Activated naive CD8-positive, alpha-beta T cell (primary cell): ENCODE data around the gene ILDR1.

Experiments used
- H3K27ac Mint-ChIP-seq: one replicate; pipeline ENCODE4 v1.8.0; 2021; ENCODE audit warnings: mixed read lengths
- H3K27me3 Mint-ChIP-seq: one replicate; pipeline ENCODE4 v1.8.0; 2021; ENCODE audit warnings: mixed read lengths
- H3K36me3 Mint-ChIP-seq: one replicate; pipeline ENCODE4 v1.8.0; 2021; ENCODE audit warnings: mixed read lengths
- H3K4me1 Mint-ChIP-seq: one replicate; pipeline ENCODE4 v1.8.0; 2021; ENCODE audit warnings: low read depth, mixed read lengths
- H3K4me3 Mint-ChIP-seq: one replicate; pipeline ENCODE4 v1.8.0; 2021; ENCODE audit warnings: mild to moderate bottlenecking, mixed read lengths
- H3K9me3 Mint-ChIP-seq: one replicate; pipeline ENCODE4 v1.8.0; 2021; ENCODE audit warnings: low read depth, mixed read lengths

The ILDR1 gene

DNA sequence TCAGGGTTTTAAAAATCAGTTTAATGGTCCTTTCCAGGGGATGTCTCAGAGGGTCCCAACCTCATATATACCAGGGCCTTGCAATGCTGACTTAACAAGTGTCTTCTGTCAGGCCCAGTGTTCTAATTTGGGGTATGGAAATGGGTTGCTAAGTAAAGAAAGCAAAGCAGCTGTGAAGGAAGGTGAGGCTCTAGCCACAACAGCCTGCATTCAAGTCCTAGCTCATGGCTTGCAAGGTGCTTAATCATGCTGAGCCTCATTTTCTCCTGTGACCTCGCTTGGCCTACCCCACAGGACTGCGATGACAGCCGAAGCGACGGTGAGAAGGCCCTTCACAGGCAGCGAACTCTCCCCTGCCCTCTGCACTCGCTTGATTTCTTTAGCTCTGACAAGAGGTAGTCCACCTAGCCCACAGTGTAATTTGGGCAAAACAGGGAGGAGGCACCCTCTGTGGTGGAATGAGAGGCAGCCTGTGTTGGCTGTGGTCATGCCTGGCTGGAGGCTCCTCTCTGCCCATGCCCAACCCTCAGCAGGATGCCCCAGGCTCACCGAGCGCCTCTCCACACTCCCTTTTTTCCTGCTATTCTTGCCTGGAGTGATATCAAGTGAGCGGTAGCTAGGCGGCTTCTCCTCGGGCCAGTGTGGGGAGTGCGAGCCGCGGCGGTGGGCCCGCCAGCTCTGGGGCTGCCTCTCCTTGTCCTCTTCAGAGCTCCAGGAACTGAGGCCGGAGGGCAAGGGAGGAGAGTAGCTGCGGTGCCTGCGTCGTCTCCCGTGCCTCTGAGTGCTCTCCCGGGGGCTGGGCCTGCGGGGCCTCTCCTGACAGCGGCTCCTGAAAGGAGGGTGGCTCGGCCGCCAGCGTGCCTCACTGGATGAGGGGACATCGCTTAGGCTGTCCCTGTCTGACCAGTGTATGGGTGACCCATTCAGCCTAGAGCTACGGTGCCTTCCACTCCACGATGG, 29.2 kb downstream of the ILDR1 start:
- peaks cover 1% of the 10 kb centered on the region for H3K4me1 Mint-ChIP-seq
- no peaks in the 10 kb centered on the region for H3K9me3 Mint-ChIP-seq
- no peaks in the 10 kb centered on the region for H3K36me3 Mint-ChIP-seq
- H3K27me3 Mint-ChIP-seq = no peaks in the 10 kb centered on the region
- no peak overlapping the region for H3K27ac Mint-ChIP-seq
- H3K4me3 Mint-ChIP-seq = no peak overlapping the region

DNA sequence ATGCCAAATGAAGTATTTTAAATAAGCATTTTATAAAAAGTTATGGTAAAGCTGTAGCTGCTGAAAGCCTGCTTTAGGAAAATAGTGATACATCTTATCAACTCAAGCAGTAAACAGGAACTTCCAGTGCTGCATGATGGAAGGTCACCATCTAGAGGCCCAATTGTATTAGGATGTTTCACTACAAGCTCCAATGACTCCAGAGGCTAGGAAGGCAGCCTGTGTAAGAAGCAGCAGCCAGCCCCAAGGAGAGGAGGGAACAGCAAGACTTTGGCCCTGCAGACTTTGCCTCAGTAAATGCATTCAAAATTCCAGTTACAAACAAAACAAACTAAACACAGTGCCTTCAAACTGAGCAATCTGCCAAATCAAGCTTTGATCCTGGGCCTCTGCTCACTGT, 32.1 kb downstream of the ILDR1 start:
- Mint-ChIP-seq H3K36me3 (peaks cover 2% of the 10 kb centered on the region), H3K27me3 (no peaks in the 10 kb centered on the region), H3K4me1 (no peaks in the 10 kb centered on the region), H3K9me3 (peaks cover 6% of the 10 kb centered on the region), H3K4me3 (no peak overlapping the region), H3K27ac (no peak overlapping the region)

DNA sequence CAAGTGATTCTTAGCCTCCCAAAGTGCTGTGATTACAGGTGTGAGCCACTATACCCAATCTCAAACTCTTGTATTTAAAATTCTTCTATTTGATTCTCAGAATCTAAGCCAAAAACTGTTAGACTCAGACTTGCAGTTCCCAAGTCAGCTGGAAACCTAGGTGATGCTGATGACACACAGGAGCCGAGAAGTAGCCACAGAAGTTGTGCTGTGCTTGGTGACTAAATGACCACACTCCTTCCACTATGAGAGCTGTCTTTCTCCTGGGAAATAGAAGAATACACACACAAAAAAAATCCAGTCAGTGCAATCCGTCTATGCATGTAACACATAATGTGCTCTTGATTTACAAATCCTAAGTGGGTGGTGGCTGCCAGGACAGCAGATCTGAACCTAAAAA, 33.9 kb downstream of the ILDR1 start:
- Mint-ChIP-seq H3K4me1 (no peaks in the 10 kb centered on the region), H3K27ac (no peak overlapping the region), H3K36me3 (peaks cover 7% of the 10 kb centered on the region), H3K27me3 (peaks cover 2% of the 10 kb centered on the region), H3K9me3 (peaks cover 21% of the 10 kb centered on the region), H3K4me3 (no peak overlapping the region)

DNA sequence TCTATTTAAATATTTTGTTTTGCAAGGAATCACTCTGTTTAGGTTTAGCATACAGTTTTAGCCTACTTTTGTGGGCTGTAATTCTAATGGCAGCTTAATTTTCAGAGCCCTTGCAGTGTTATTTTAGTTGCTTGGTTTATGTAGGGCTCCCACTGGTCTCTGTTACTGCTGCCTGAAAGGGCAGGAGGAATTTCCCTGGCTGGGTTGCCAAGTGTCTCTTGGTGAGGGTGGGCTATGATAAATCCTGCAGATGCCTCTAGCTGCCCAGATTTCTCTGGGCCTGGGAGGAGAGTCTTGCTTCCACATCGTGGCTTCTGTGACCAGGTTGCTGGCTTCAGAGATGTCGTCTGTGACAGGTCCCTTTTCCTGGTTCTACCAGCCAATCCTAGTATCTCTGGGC, 36.2 kb downstream of the ILDR1 start:
- H3K36me3 Mint-ChIP-seq = peaks cover 7% of the 10 kb centered on the region
- H3K27ac Mint-ChIP-seq = no peak overlapping the region
- H3K4me1 Mint-ChIP-seq = no peaks in the 10 kb centered on the region
- no peak overlapping the region for H3K4me3 Mint-ChIP-seq
- peaks cover 21% of the 10 kb centered on the region for H3K9me3 Mint-ChIP-seq
- H3K27me3 Mint-ChIP-seq = peaks cover 2% of the 10 kb centered on the region

DNA sequence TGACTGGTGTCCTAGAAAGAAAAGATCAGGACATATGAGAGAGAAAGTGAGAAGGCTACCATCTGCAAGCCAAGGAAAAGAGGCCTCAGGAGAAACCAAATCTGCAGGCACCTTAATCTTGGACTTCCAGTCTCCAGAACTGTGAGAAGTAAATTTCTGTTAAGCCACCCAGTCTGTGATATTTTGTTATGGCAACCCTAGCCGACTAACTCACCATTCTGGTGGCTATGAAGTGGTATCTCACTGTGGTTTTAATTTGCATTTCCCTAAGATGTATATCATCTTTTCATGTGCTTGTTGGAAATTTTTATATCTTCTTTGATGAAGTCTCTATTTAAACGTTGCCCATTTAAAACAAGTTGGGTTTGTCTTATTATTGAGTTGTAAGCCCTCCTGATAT, 40.6 kb downstream of the ILDR1 start:
- Mint-ChIP-seq H3K9me3 (peaks cover 27% of the 10 kb centered on the region), H3K27ac (no peak overlapping the region), H3K4me3 (no peak overlapping the region), H3K27me3 (peaks cover 4% of the 10 kb centered on the region), H3K36me3 (peaks cover 9% of the 10 kb centered on the region), H3K4me1 (no peaks in the 10 kb centered on the region)

DNA sequence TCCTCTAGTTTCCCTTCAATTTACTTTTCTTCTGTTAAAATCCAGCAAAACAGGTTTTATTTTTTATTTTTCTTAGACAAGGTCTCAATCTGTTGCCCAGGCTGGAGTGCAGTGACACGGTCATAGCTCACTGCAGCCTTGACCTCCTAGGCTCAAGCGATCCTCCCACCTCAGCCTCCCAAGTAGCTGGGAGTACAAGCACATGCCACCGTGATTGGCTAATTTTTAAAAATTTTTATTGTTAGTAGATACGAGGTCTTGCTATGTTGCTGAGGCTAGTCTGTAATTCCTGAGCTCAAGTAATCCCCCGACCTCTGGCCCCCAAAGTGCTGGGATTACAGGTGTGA, 41.6 kb downstream of the ILDR1 start:
- H3K36me3 Mint-ChIP-seq = peaks cover 9% of the 10 kb centered on the region
- no peak overlapping the region for H3K27ac Mint-ChIP-seq
- peaks cover 4% of the 10 kb centered on the region for H3K27me3 Mint-ChIP-seq
- H3K4me3 Mint-ChIP-seq = no peak overlapping the region
- H3K4me1 Mint-ChIP-seq = no peaks in the 10 kb centered on the region
- H3K9me3 Mint-ChIP-seq = peaks cover 26% of the 10 kb centered on the region

DNA sequence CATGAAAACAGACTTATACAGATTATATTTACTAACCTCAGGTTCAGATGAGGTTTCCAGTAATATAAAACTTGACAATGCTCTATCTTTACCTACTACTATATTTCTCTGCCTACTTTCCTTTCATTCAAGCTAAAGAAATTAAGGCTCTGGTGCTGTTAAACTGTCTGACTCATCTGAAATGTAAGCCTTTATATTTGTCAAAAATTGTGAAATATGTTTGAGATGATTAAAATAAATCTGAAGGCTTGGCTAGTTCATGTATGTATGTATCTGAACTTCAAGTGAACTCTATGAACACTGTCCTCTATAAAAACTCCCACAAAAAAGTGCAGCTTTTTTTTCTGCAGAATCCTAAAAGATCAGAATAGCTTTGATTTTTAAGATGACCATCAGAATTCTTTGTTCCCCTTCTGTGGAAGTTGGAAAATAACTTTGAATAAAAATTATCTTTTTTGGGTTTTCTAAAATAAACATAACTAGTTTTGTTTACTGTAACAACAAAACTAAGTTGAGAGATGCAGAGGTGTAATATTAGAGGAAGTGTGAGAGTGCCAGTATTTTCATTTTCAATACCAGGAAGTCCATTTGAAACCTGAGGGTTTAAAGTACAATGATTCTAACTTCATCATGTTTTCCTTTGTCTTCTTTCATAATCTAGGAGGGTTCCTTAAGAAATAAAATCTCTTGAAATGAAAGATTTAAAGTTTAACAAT, 42.2 kb downstream of the ILDR1 start:
- no peak overlapping the region for H3K27ac Mint-ChIP-seq
- no peaks in the 10 kb centered on the region for H3K4me1 Mint-ChIP-seq
- peaks cover 4% of the 10 kb centered on the region for H3K27me3 Mint-ChIP-seq
- no peak overlapping the region for H3K4me3 Mint-ChIP-seq
- peaks cover 25% of the 10 kb centered on the region for H3K9me3 Mint-ChIP-seq
- peaks cover 7% of the 10 kb centered on the region for H3K36me3 Mint-ChIP-seq

DNA sequence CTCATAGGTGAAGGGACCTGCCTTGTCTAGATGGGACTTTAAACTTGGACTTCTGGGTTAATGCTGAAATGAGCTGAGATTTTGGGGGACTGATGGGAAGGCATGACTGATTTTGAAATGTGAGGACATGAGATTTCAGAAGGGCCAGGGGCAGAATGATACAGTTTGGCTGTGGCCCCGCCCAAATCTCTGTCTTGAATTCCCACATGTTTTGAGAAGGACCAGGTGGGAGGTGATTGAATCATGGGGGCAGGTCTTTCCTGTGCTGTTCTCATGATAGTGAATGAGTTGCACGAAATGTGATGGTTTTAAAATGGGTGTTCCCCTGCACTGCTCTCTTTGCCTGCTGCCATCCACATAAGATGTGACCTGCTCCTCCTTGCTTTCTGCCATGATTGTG, 42.8 kb downstream of the ILDR1 start:
- Mint-ChIP-seq H3K4me3 (no peak overlapping the region), H3K27me3 (peaks cover 2% of the 10 kb centered on the region), H3K27ac (no peak overlapping the region), H3K9me3 (peaks cover 21% of the 10 kb centered on the region), H3K36me3 (peaks cover 7% of the 10 kb centered on the region), H3K4me1 (no peaks in the 10 kb centered on the region)

DNA sequence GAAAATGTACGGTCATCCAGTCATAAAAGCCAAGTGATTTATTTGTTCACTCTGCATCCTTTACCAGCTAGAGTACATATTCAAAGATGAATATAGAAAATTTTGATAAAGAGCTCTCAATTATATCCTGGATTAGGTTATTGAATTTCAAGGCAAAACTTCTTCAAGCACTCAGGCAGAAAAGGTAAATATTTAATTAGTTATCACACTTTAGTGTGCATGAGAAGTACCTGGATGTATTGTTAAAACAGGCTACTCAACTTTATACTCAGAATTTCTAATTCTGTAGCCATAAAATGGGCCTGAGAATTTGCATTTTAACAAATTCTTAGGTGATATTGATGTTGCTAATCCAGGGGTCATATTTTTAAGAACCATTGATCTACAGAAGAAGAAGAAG, 45.3 kb downstream of the ILDR1 start:
- Mint-ChIP-seq H3K4me1 (no peaks in the 10 kb centered on the region), H3K4me3 (no peak overlapping the region), H3K9me3 (peaks cover 10% of the 10 kb centered on the region), H3K27ac (no peak overlapping the region), H3K36me3 (peaks cover 2% of the 10 kb centered on the region), H3K27me3 (peaks cover 2% of the 10 kb centered on the region)

DNA sequence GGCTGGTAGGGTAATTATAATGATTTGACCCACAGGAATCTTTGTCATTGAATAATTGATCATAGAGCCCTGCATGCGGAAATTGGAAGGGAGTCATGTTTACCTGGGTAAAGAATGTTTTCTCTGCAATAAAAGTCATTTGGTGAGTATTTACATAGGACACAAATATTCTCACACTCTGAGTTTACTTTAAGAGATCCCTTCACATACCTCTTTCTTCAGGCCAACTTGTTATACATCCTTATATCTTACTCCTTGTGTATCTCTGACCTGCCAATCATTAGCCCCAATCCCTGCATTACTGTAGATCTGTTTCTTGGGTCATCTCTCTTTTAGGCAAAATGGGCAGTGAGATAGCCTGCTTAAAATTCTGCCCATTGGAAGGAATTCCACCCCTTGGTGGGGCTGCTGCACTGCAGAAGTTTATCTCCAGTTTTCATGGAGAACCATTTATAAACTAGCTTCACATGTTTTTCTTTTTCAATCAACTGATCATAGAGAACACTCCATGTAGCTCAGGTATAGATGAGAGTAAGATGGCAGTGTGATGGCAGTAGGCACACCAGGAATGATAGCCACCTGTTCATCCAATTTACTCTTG, 46.2 kb downstream of the ILDR1 start:
- H3K4me1 Mint-ChIP-seq = no peaks in the 10 kb centered on the region
- peaks cover 10% of the 10 kb centered on the region for H3K9me3 Mint-ChIP-seq
- H3K36me3 Mint-ChIP-seq = peaks cover 2% of the 10 kb centered on the region
- no peak overlapping the region for H3K4me3 Mint-ChIP-seq
- H3K27me3 Mint-ChIP-seq = peaks cover 2% of the 10 kb centered on the region
- no peak overlapping the region for H3K27ac Mint-ChIP-seq

DNA sequence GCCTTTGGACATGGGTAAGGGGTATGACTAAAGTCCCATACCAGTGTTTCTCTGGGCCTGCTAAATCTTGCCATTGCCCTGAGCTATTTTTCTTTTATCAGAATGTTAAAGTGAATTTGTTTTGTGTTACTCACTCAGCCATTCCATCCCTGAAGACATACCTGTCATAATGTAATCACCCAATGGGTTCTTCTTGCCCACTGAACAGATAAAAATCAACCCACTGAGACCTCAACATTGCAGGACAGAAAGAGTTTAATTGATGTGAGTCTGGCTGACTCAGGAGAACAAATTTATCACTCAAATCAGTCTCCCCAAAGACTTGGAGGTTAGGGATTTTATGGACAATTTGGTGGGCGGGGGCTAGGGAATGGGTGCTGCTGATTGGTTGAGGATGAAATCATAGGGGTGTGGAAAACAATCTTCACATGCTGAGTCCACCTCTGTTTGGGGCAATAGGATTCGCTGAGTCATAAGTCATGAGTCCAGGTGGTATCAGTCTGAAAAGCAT, 47.4 kb downstream of the ILDR1 start:
- H3K27ac Mint-ChIP-seq = no peak overlapping the region
- H3K27me3 Mint-ChIP-seq = peaks cover 2% of the 10 kb centered on the region
- no peaks in the 10 kb centered on the region for H3K4me1 Mint-ChIP-seq
- H3K4me3 Mint-ChIP-seq = no peak overlapping the region
- H3K36me3 Mint-ChIP-seq = peaks cover 2% of the 10 kb centered on the region
- H3K9me3 Mint-ChIP-seq = peaks cover 10% of the 10 kb centered on the region

DNA sequence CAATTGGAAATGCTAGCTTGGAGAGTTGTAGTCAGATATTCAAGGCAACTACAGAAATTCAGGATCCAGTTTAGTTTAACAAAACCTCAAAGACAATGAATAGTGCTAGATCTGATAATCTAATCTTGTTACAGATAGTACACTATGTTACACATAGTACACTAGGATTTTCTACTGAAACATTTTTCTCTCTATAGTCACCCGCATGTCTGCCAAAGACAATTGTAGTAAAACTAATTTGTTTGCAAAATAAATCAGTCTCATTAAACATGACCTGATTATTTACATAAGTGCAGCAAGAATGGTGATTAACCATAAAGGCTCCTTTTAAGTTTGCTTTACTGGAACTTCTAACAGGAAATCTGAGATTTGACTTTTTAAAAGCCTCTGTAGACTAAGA, 52.0 kb downstream of the ILDR1 start:
- H3K36me3 Mint-ChIP-seq = no peaks in the 10 kb centered on the region
- H3K4me3 Mint-ChIP-seq = no peak overlapping the region
- H3K27me3 Mint-ChIP-seq = no peaks in the 10 kb centered on the region
- peaks cover 2% of the 10 kb centered on the region for H3K9me3 Mint-ChIP-seq
- H3K27ac Mint-ChIP-seq = no peak overlapping the region
- no peaks in the 10 kb centered on the region for H3K4me1 Mint-ChIP-seq

DNA sequence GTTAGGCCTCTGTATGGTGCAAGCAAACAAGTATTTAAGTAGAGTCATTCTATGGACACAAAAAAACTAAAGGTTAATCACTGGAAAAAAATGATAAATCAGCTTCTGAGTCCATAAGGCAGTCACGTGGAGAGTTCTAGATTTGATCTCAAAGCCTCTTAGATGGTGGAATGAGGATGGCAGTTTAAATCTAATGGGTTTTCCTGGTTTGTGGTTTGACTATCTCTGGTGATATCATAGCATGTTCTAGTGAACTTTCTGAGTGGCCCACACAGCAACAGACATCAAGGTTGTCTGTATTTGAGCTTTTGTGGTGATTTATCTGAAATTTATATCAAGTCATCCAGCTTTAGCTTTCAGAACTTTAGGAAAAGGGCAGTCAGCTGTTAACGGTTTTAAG, 52.4 kb downstream of the ILDR1 start:
- Mint-ChIP-seq H3K4me1 (no peaks in the 10 kb centered on the region), H3K9me3 (no peaks in the 10 kb centered on the region)

DNA sequence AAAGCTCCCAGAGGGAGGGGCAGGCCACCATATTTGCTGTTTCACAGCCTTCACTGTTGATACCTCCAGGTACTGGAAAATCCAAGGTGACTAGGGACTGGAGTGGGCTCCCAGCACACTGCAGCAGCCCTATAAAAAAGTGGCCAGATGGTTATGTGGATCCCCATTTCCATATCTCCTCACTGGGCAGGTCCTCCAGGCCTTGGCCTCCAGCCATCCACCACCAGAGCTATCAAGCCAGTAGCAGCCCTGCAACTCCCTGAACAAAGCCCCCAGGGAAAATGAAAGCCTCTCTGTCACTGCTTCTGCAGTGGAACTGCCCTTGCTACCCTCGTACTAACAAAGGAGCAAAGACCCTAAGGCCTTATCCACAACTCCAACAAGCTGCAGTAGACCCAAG, 58.4 kb downstream of the ILDR1 start:
- H3K36me3 Mint-ChIP-seq = peaks cover 2% of the 10 kb centered on the region
- no peaks in the 10 kb centered on the region for H3K4me1 Mint-ChIP-seq
- H3K27ac Mint-ChIP-seq = no peak overlapping the region
- H3K9me3 Mint-ChIP-seq = peaks cover 9% of the 10 kb centered on the region
- peaks cover 2% of the 10 kb centered on the region for H3K27me3 Mint-ChIP-seq
- no peak overlapping the region for H3K4me3 Mint-ChIP-seq

More for the DNA sequence above, 52.4 kb downstream of the ILDR1 start:
- no peak overlapping the region for H3K27ac Mint-ChIP-seq
- no peak overlapping the region for H3K4me3 Mint-ChIP-seq
- H3K36me3 Mint-ChIP-seq = no peaks in the 10 kb centered on the region
- no peaks in the 10 kb centered on the region for H3K27me3 Mint-ChIP-seq

DNA sequence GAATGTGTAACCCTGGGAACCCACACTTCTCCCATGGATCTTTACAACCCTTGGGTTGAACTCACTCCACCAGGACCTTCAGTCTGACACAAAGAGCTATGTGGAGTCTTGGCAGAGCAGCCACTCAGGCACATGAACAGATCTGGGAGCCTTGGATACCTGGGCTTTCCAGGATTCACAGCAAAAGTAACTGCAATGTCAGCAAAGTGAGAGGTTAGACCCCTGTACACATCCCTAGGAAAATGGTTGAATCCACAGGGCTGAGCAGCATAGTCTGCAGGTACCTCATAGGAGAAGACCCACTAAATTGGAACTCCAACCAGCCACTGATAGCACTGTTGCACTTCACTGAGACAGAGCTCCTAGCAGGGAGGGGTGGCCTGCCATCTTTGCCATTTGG, 59.6 kb downstream of the ILDR1 start:
- Mint-ChIP-seq H3K4me1 (no peaks in the 10 kb centered on the region), H3K27ac (no peak overlapping the region), H3K4me3 (no peak overlapping the region), H3K9me3 (peaks cover 9% of the 10 kb centered on the region), H3K36me3 (peaks cover 2% of the 10 kb centered on the region), H3K27me3 (peaks cover 2% of the 10 kb centered on the region)
